Stimulated activated CD4-positive, alpha-beta T cell treated with anti-CD3 and anti-CD28 coated beads, Interleukin-15, amount 100 ng/mL, for 1 hour (primary cell): ENCODE measurements around the gene AGMO.

Source experiments
- DNase-seq, 2 donors: peaks; one replicate each; pipeline ENCODE4 v3.0.0-alpha.2; 2020; ENCODE audit warnings: low read depth in 1 of 2, low spot score in 1 of 2

AGMO gene

GRCh38 chr7:15236952-15237351, 324.9 kb downstream of the AGMO start:
- DNase-seq = no peak

- no peak for DNase-seq
These were observed 327.4 kb downstream of the AGMO start for GRCh38 chr7:15234431-15234830.

GRCh38 chr7:15228831-15229230, 333.0 kb downstream of the AGMO start:
- DNase-seq = no peak

- no peak for DNase-seq
These were observed 335.8 kb downstream of the AGMO start for GRCh38 chr7:15225981-15226380.

- DNase-seq = no peak
These were observed 342.1 kb downstream of the AGMO start for GRCh38 chr7:15219758-15220157.

- DNase-seq = no peak
These were observed 343.6 kb downstream of the AGMO start for GRCh38 chr7:15218261-15218660.

GRCh38 chr7:15215616-15216015, 346.2 kb downstream of the AGMO start:
- no peak for DNase-seq

GRCh38 chr7:15214976-15215375, 346.8 kb downstream of the AGMO start:
- no peak for DNase-seq

- no peak for DNase-seq
These were observed 348.7 kb downstream of the AGMO start for GRCh38 chr7:15213093-15213492.

- no peak for DNase-seq
These were observed 352.4 kb downstream of the AGMO start for GRCh38 chr7:15209429-15209828.

- no peak for DNase-seq
These were observed 357.4 kb downstream of the AGMO start for GRCh38 chr7:15204421-15204820.

GRCh38 chr7:15199482-15199881, 362.3 kb downstream of the AGMO start:
- no peak for DNase-seq

- DNase-seq = no peak
These were observed 364.5 kb downstream of the AGMO start for GRCh38 chr7:15197042-15197977.

- no peak for DNase-seq
These were observed 383.8 kb downstream of the AGMO start for GRCh38 chr7:15178065-15178464.

- no peak for DNase-seq
These were observed 385.7 kb downstream of the AGMO start for GRCh38 chr7:15176089-15176488.

- DNase-seq = no peak
These were observed 386.7 kb downstream of the AGMO start for GRCh38 chr7:15175152-15175551.

- DNase-seq = no peak
These were observed 387.3 kb downstream of the AGMO start for GRCh38 chr7:15174485-15174884.

- no peak for DNase-seq
These were observed 393.3 kb downstream of the AGMO start for GRCh38 chr7:15168489-15168888.

GRCh38 chr7:15167912-15168311, 393.9 kb downstream of the AGMO start:
- no peak for DNase-seq

GRCh38 chr7:15166620-15167019, 395.2 kb downstream of the AGMO start:
- DNase-seq = no peak

- DNase-seq = no peak
These were observed 402.6 kb downstream of the AGMO start for GRCh38 chr7:15159261-15159660.

- no peak for DNase-seq
These were observed 403.5 kb downstream of the AGMO start for GRCh38 chr7:15158141-15158810.
